Measurements from ENCODE around the gene BAD. TPM values are rescaled to one million over a fixed set of nuclear protein-coding genes. Genes with fewer than 3 reads are reported as not detected.

Gene BAD
- total RNA-seq, 1 experiment from 2014 or later: 66.2 TPM

DNA sequence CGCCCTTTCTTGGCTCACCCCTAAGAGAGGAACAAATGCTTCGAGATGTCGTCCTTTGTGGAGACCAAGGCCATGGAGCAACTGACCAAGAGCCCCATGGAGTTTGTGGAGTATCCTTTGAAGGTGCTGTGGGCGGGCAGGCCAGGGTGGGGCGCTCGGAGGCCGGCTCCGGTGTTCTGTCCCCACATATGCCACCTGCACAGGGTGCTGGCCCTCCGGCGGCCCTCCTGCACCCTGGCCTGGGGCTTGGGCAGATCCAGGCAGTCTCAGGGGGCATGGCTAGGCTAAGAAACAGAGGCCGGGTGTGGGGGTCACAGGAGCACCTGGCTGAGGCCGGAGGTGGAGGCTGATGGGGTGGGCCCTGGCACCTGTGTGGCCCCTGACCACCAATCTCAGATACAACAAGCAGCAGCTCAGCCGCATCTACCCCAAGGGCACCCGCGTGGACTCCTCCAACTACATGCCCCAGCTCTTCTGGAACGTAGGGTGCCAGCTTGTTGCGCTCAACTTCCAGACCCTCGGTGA lies 22.8 kb downstream of the BAD start:
- DNase-seq (ENCODE audit: extremely low read depth, low read depth): no peak

GRCh38 chr11:64260147-64260708 lies 24.2 kb downstream of the BAD start:
- no peak for DNase-seq (ENCODE audit: extremely low read depth, low read depth)

DNA sequence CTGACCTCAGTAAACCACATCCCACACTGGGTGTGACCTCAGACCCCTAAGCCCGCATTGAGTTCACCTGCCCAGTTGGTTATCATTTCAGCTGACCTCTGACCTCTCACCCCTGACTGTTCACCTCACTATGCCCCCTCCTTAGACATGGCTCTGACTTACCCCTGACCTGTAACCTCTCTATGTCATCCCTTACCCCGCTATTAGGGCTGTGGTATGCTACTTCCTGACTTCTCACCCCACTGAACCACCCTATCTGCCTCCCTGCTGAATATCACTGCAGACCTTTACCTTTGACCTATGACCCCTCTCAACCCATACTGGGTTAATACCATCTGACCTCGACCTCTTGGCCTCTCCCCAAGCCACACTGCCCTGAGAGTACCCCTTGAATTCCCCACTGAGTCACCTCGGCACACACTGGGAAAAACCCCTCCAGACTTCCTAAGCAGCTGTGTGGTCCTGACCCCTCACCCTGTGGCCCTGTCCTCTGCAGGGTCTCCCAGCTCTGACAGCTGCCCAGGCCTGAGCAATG lies 24.9 kb downstream of the BAD start:
- no peak for DNase-seq (ENCODE audit: extremely low read depth, low read depth)

- DNase-seq (ENCODE audit: extremely low read depth, low read depth): no peak
Measured at GRCh38 chr11:64258946-64259532, 25.4 kb downstream of the BAD start.

DNA sequence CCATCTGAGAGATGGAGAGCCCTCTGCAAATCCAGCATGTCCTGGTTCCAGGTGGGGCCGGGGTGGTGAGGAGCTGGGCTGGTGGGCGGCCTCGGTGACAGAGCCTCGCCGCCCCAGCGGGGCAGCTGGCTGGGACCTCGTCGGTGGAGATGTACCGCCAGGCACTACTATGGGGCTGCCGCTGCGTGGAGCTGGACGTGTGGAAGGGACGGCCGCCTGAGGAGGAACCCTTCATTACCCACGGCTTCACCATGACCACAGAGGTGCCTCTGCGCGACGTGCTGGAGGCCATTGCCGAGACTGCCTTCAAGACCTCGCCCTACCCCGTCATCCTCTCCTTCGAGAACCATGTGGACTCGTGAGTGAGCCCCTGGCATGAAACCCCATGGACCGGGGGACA lies 26.1 kb downstream of the BAD start:
- no peak for DNase-seq (ENCODE audit: extremely low read depth, low read depth)

DNA sequence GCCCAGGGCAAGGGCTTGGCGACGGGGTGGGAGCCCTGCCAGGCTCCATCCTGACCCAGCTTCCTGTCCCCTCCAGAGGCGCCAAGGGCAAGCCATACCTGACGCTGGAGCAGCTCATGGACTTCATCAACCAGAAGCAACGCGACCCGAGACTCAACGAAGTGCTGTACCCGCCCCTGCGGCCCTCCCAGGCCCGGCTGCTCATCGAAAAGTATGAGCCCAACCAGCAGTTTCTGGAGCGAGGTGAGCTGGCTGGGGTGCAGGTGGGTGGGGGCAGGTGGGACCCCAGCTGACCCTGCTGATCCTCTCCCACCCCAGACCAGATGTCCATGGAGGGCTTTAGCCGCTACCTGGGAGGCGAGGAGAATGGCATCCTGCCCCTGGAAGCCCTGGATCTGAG lies 28.2 kb downstream of the BAD start:
- no peak for DNase-seq (ENCODE audit: extremely low read depth, low read depth)

GRCh38 chr11:64255135-64256128 lies 29.0 kb downstream of the BAD start:
- DNase-seq (ENCODE audit: extremely low read depth, low read depth): no peak

GRCh38 chr11:64254326-64254725 lies 30.1 kb downstream of the BAD start:
- DNase-seq (ENCODE audit: extremely low read depth, low read depth): no peak

DNA sequence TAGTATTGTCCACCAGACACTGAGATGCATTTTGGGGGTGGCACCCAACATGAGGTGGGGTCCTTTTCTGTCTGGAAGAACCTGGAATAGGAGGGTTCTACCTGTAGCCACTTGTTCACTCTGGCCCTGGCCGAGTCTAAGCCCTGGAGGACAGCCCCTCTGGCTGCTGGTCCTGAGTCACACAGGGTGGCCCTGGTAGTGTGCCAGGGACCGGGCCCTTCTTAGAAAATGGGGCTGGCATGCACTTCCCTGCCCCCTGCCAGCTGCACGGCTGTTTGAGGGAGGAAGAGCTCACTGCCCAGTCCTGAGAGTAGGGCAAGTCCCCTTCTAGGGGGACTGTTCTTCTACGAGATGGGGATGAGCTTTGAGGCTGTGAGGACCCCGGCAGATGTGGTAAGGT lies 31.0 kb downstream of the BAD start:
- DNase-seq (ENCODE audit: extremely low read depth, low read depth): no peak

GRCh38 chr11:64253043-64253442 lies 31.4 kb downstream of the BAD start:
- DNase-seq (ENCODE audit: extremely low read depth, low read depth): no peak

GRCh38 chr11:64252003-64252872 lies 32.2 kb downstream of the BAD start:
- DNase-seq (ENCODE audit: extremely low read depth, low read depth): no peak

- DNase-seq (ENCODE audit: extremely low read depth, low read depth): no peak
Measured at GRCh38 chr11:64251753-64252002, 32.8 kb downstream of the BAD start.

GRCh38 chr11:64251016-64251752 lies 33.3 kb downstream of the BAD start, which contains the start of gene PLCB3:
Gene PLCB3, plus strand, starts transcription at chr11:64251530. Its CDS starts 120 bp downstream, at chr11:64251650.
- no peak for DNase-seq (ENCODE audit: extremely low read depth, low read depth)

DNA sequence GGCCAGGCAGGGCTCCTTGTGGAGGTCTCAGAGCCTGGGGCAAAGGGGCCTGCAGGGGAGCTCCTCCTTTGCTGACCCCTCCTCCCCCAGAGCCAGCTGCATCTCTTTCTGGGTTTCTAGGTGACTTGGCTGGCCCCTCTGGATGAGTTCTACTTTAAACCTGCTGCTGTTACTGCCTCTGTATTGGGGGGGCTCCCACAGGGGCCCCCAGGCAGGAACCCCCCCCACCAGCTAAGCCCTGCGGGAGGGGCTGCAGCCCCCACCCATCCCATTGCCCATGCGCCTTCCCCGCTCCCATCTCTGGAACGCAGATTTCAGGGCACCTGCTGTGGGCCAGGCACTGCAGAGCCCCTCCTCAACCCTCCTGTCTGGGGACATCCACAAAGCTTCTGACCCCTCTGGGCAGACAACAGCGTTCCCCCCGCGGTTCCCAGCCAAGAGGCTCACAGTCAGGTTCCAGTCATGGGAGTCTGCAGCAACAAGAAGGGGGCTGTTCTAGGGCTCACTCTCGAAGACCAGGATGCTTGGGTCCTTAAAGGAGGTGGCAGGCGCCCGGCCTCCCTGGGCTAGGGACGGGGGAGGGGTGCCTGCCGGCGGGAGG lies 34.0 kb downstream of the BAD start:
- no peak for DNase-seq (ENCODE audit: extremely low read depth, low read depth)

DNA sequence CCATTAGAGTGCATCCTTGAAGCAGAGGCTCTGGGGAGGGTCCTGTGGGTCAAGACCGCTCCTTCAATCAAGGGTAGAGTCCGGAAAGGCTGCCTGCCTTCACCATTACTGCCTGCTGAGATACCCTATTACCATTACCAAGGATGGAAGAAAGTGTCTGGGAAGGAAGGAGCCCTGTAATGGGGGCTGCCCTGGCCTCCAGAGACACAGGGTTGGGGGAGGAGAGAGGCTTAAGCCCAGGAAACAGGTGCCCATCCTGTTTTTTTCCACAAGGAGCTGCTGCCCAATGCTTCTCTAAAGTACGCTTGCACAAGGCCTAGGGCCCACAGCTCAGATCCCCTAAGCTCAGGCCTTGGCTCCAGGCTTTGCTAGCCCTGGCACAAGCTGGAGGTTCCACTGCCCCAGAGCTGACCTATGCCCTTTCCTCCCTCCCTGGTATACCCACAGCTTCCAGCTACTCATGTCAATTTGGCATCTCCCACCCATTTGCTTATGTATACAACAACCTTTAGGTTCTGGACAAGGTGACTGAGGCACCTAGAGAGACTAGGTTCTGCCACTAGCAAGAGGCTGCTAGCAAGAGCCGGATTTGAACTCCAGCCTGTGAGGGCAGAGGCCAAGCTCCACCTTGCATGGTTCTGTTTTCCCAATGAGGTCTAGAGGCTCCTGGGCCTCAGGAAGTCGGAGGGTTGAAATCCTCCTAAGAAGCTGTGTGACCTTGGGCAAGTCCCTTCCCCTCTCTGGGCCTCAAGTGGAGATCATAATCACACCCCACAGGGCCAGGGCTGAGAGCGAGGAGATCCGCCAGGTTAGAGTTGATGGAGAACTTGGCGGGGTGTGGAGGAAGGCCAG lies 34.7 kb downstream of the BAD start:
- DNase-seq (ENCODE audit: extremely low read depth, low read depth): no peak

GRCh38 chr11:64249038-64249437 lies 35.4 kb downstream of the BAD start:
- no peak for DNase-seq (ENCODE audit: extremely low read depth, low read depth)

GRCh38 chr11:64248578-64248977 lies 35.9 kb downstream of the BAD start:
- no peak for DNase-seq (ENCODE audit: extremely low read depth, low read depth)

DNA sequence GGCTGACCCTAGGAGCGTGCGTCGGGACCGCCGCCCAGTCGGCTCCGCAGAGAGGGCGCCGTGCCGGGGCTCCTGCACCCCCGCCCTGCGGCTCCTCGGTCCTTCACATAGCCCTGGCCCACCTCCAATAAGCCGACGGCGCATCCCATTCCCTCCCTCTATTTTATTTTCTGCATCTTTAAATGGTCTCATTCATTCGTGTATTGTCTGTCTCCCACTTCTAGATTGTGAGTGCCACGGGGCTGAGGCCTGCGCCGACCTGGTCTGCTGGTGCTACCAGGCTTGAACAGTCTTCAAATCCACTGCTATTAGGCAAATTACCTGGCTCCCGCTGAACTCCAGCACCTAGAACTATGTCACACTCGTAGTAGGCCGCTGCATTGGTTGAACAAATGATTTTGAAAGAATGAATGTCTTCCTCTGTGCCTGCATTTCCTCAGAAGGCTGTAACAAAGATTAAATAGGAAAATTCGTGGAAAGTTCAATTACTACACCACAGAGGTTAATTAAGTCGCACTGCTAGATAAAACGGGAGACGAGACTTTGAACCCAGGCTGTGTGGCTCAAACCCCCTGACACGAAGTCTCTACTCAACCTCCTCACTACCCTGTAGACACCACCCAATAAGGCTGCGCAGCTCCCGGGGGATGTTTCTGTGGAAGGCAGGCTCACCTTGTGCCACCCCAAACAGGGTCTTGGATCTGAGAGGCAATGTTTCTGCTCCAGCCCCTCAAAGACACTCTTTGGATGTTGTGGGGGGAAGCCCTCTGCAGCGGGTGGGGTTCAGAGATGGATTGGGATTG lies 36.5 kb downstream of the BAD start:
- no peak for DNase-seq (ENCODE audit: extremely low read depth, low read depth)

Measured in NCI-H460 (cell line).